Measurements from ENCODE around the gene FOXC2. TPM values are rescaled to one million over a fixed set of nuclear protein-coding genes. Genes with fewer than 3 reads are reported as not detected.

The FOXC2 gene
- total RNA-seq, 2 experiments from 2014 or later: not detected

DNA sequence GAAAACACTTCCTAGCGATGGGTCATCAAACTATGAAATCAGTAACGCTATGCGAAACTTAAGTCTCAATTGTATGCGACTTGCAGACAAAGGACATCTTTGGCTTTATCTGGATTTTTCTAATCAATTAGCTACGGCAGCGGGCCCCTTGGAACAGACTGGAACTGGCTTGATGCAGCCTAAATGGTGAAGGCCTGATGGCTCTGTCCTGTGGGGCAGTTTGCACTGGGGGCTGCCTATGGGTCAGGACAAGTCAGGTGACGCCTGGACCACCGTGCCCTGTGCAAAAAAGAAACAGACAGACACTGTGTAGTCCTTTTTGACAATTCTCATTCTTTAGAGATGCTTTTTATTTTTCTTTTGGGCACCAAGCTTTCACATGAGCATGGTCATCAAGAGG lies 33.6 kb upstream of the FOXC2 start:
- ChIA-PET POLR2A (no interaction called here), CTCF (no interaction called here)
- Mint-ChIP-seq H3K4me1 (ENCODE audit: low read depth) (no peaks in the 10 kb centered on the region), H3K4me3 (no peak overlapping the region), H3K36me3 (ENCODE audit: low read depth) (peaks cover 6% of the 10 kb centered on the region), H3K27ac (no peak overlapping the region), H3K9me3 (no peaks in the 10 kb centered on the region), H3K27me3 (no peaks in the 10 kb centered on the region)
- TF ChIP-seq, protein P1, sequence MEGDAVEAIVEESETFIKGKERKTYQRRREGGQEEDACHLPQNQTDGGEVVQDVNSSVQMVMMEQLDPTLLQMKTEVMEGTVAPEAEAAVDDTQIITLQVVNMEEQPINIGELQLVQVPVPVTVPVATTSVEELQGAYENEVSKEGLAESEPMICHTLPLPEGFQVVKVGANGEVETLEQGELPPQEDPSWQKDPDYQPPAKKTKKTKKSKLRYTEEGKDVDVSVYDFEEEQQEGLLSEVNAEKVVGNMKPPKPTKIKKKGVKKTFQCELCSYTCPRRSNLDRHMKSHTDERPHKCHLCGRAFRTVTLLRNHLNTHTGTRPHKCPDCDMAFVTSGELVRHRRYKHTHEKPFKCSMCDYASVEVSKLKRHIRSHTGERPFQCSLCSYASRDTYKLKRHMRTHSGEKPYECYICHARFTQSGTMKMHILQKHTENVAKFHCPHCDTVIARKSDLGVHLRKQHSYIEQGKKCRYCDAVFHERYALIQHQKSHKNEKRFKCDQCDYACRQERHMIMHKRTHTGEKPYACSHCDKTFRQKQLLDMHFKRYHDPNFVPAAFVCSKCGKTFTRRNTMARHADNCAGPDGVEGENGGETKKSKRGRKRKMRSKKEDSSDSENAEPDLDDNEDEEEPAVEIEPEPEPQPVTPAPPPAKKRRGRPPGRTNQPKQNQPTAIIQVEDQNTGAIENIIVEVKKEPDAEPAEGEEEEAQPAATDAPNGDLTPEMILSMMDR (IDR thresholded peaks at IDR 0.05): no peak
- intact Hi-C loops (cut with micrococcal nuclease): no loop called here
- DNase-seq (no peak), ATAC-seq (no peak)

GRCh38 chr16:86533767-86534351 lies 32.8 kb upstream of the FOXC2 start:
- POLR2A ChIA-PET: no interaction called here
- DNase-seq: no peak
- H3K9me3 Mint-ChIP-seq: no peaks in the 10 kb centered on the region
- TF ChIP-seq, protein P1 (IDR thresholded peaks at IDR 0.05): no peak
- ATAC-seq: no peak
- H3K4me1 Mint-ChIP-seq (ENCODE audit: low read depth): no peaks in the 10 kb centered on the region
- intact Hi-C loops (cut with micrococcal nuclease): no loop called here
- H3K27me3 Mint-ChIP-seq: no peaks in the 10 kb centered on the region
- no peak overlapping the region for H3K27ac Mint-ChIP-seq
- CTCF ChIA-PET: no interaction called here
- peaks cover 7% of the 10 kb centered on the region for H3K36me3 Mint-ChIP-seq (ENCODE audit: low read depth)
- no peak overlapping the region for H3K4me3 Mint-ChIP-seq

DNA sequence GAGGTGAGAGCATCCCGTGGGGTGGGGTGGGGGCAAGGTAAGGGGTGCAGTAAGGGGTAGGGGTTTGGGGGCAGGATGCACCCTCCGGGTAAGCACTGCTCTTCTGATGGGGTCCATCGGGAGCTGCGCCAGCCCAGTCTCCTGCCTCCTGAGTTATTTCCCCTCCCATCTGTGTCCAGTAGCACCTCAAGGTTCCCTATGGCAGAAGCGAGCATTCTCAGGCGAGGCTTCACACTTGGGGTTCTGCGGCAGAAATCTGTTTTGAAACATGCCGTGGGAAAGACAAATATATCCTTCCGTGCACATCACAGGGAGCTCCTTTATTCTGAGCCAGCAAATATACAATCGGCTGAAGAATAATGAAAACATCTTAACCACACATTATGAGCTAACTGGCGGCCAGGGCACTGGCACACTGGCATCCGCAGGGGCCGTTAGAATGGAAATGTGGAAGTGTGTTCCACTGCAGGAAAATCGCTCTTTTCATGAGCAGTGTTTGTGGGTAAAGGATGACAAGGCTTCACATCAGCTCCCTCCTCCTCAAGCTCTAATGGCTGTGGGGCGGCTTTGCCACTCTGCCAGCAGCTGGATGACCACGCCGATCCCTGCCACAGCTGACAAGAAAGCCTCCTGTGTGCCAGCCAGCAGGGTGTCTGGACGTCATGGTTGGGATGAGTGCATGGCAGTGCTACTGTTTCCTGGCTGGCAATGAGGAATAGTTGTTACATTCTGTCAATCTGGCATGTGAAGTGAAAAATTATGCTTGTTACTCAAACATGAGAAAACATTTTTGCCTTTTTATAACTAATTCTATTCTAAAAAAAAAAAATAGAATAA lies 31.6 kb upstream of the FOXC2 start:
- ChIA-PET POLR2A (no interaction called here), CTCF (interaction anchor here (0.6 kb wide), 1 partner anchor 156 kb away, joined by 4 read pairs; no protein-coding TSS in a partner anchor)
- Mint-ChIP-seq H3K36me3 (ENCODE audit: low read depth) (peaks cover 13% of the 10 kb centered on the region), H3K4me3 (no peak overlapping the region), H3K27me3 (no peaks in the 10 kb centered on the region), H3K4me1 (ENCODE audit: low read depth) (no peaks in the 10 kb centered on the region), H3K27ac (no peak overlapping the region), H3K9me3 (no peaks in the 10 kb centered on the region)
- TF ChIP-seq, protein P1 (IDR thresholded peaks at IDR 0.05): no peak
- DNase-seq (no peak), ATAC-seq (no peak)
- intact Hi-C loops (cut with micrococcal nuclease): no loop called here

- H3K27me3 Mint-ChIP-seq: no peaks in the 10 kb centered on the region
- H3K4me3 Mint-ChIP-seq: no peak overlapping the region
- ATAC-seq: no peak
- no peak for DNase-seq
- CTCF ChIA-PET: no interaction called here
- H3K9me3 Mint-ChIP-seq: no peaks in the 10 kb centered on the region
- H3K4me1 Mint-ChIP-seq (ENCODE audit: low read depth): no peaks in the 10 kb centered on the region
- intact Hi-C loops (cut with micrococcal nuclease): no loop called here
- POLR2A ChIA-PET: no interaction called here
- TF ChIP-seq, protein P1 (IDR thresholded peaks at IDR 0.05): no peak
- H3K27ac Mint-ChIP-seq: no peak overlapping the region
- peaks cover 18% of the 10 kb centered on the region for H3K36me3 Mint-ChIP-seq (ENCODE audit: low read depth)
Measured at GRCh38 chr16:86536621-86537020, 30.0 kb upstream of the FOXC2 start.

DNA sequence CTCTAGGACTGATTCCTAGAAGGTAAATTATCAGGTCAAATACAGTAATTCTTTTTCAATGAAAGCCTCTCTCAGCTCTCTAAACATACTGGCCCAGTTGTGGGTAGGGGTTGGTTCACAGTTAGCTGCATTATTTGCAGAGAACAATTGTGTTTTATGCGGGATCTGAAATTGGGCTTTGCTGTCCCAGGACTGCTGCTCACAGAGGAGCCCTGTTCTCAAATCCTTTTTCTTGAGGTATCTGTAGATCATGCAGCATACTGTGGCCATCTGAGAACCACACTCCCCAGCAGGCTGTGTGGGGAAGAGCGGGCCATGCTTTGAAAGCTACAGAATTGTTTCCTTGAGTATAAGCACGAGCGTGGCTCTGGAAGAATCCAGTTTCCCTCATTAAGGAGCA lies 29.1 kb upstream of the FOXC2 start:
- H3K27ac Mint-ChIP-seq: no peak overlapping the region
- H3K27me3 Mint-ChIP-seq: no peaks in the 10 kb centered on the region
- peaks cover 22% of the 10 kb centered on the region for H3K36me3 Mint-ChIP-seq (ENCODE audit: low read depth)
- TF ChIP-seq, protein P1 (IDR thresholded peaks at IDR 0.05): no peak
- ATAC-seq (no peak), DNase-seq (no peak)
- POLR2A ChIA-PET: no interaction called here
- H3K4me3 Mint-ChIP-seq: no peak overlapping the region
- CTCF ChIA-PET: no interaction called here
- no peaks in the 10 kb centered on the region for H3K4me1 Mint-ChIP-seq (ENCODE audit: low read depth)
- intact Hi-C loops (cut with micrococcal nuclease): no loop called here
- H3K9me3 Mint-ChIP-seq: no peaks in the 10 kb centered on the region
